Measurements from ENCODE around the gene UEVLD. TPM values are rescaled to one million over a fixed set of nuclear protein-coding genes. Genes with fewer than 3 reads are reported as not detected.
A peak's percentile ranks its signal among the peaks of the same experiment; 100 is the strongest.

UEVLD gene
- polyA plus RNA-seq, 2 of the 4 experiments (the other 2 are of a cell fraction): 34.7 to 41.2 TPM

DNA sequence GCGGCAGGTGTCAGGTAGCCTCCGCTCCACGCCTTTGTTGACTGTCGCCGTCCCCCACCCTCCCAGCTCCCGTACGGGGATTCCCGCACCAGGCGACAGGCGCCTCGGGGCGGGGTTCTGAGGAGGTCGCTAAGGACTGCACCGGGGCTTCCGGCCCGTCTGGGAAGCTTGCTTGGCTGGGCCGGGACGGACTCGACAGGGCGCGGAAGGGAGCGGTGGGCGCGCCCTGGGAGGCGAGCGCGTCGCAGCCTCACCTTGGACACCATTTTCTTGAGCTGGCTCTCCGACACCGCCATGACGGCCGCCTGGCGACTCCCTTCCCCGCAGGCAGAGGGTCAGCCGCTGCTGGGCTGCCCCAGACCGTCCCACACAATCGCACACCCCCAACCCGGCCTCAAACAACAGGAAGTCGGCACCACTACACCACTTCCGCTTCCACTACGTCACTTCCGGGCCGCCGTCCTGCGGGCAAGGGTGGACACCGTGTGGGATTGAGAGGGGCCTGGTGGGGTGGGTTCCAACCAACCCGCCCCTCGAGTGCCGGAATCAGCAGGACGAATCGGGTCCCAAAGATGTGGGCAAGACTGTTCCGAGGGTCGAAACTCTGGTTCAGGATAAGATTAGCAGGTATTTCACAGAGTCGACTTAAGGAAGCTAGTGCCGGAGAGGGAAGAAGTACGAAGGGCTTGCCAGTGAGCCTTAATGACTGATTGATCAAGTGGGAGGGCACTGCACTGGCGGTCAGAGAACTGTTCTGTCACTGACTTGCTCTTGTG, 61.8 kb downstream of the UEVLD start, which contains the start of gene TSG101 (continued):
- TF ChIP-seq REST (IDR thresholded peaks at IDR 0.05) (no peak), NPAS2 (CRISPR knock-in tag; IDR thresholded peaks at IDR 0.05; ENCODE audit: borderline replicate concordance) (no peak), FOXS1 (CRISPR knock-in tag; IDR thresholded peaks at IDR 0.05) (no peak), HEYL (CRISPR knock-in tag; IDR thresholded peaks at IDR 0.05) (no peak), BCL3 (IDR thresholded peaks at IDR 0.05) (peak; percentile 95), JUNB (IDR thresholded peaks at IDR 0.05) (no peak), JUN (IDR thresholded peaks at IDR 0.05) (peak; percentile 76 to 97; a peak in 4 of 5 replicates), RCOR1 (IDR thresholded peaks at IDR 0.05; ENCODE audit: low read depth, low read length) (no peak), HDAC2 (IDR thresholded peaks at IDR 0.05) (no peak), USF2 (IDR thresholded peaks at IDR 0.05) (0 out of 2 replicates have a peak, but pooled peaks have one; percentile 1), CBX2 (IDR thresholded peaks at IDR 0.05; ENCODE audit: borderline replicate concordance, low read depth) (no peak), EHMT2 (IDR thresholded peaks at IDR 0.05; ENCODE audit: low read depth) (no peak), CBX8 (IDR thresholded peaks at IDR 0.05) (no peak), ZFP36 (IDR thresholded peaks at IDR 0.05; ENCODE audit: borderline replicate concordance, partially characterized antibody) (no peak), NR3C1 (IDR thresholded peaks at IDR 0.05) (no peak), RNF2 (IDR thresholded peaks at IDR 0.05; ENCODE audit: borderline replicate concordance, low read depth) (no peak), ESRRA (IDR thresholded peaks at IDR 0.05; ENCODE audit: borderline replicate concordance, low read length) (no peak), TP53 (CRISPR knock-in tag; IDR thresholded peaks at IDR 0.05) (no peak), ZNF302 (CRISPR knock-in tag; IDR thresholded peaks at IDR 0.05) (no peak)
- TF ChIP-seq, protein P1, sequence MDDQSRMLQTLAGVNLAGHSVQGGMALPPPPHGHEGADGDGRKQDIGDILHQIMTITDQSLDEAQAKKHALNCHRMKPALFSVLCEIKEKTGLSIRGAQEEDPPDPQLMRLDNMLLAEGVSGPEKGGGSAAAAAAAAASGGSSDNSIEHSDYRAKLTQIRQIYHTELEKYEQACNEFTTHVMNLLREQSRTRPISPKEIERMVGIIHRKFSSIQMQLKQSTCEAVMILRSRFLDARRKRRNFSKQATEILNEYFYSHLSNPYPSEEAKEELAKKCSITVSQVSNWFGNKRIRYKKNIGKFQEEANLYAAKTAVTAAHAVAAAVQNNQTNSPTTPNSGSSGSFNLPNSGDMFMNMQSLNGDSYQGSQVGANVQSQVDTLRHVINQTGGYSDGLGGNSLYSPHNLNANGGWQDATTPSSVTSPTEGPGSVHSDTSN (IDR thresholded peaks at IDR 0.05): no peak

- Histone ChIP-seq H3K4me2 (peak overlapping the region; percentile 88), H3K27ac (peak overlapping the region; percentile 92 to 96), H3K4me3 (peak overlapping the region; percentile 81), H3K9me3 (no peaks in the 10 kb centered on the region), H3K4me1 (peaks cover 40% of the 10 kb centered on the region)
- CTCF ChIA-PET: interaction anchor here (1.1 to 2.1 kb wide), 4 partner anchors 11 to 411 kb away, joined by 3 to 7 read pairs (median 6); no protein-coding TSS in a partner anchor
- POLR2A ChIA-PET: interaction anchor here (0.6 to 1.9 kb wide), 18 partner anchors 8 to 422 kb away, joined by 3 to 14 read pairs (median 4); partner anchors contain the start of genes GTF2H1, LDHA, SPTY2D1 and UEVLD
- 0 out of 2 replicates have a peak, but pooled peaks have one; percentile 20 for TF ChIP-seq FOSB (CRISPR knock-in tag; IDR thresholded peaks at IDR 0.05)
- no peak for TF ChIP-seq HOXB5 (CRISPR knock-in tag; IDR thresholded peaks at IDR 0.05)
- TF ChIP-seq HOXA7 (CRISPR knock-in tag; IDR thresholded peaks at IDR 0.05): 0 out of 2 replicates have a peak, but pooled peaks have one; percentile 53
- TF ChIP-seq EP300 (IDR thresholded peaks at IDR 0.05): no peak
- TF ChIP-seq, protein P1 (IDR thresholded peaks at IDR 0.05): no peak
- FAIRE-seq: no peak
- no peak for DNase-seq (ENCODE audit: low read depth in 1 of 2, low spot score in 1 of 2)
- under 1% methylated on average over 8 of the region's 8 CpGs for WGBS (ENCODE audit: missing lambda C conversion rate)
- peak in 1 of 2 experiments; percentile 33; a peak in 3 of 6 replicates for ATAC-seq
These were observed 62.4 kb downstream of the UEVLD start for GRCh38 chr11:18526130-18526520.

Measured in A549 (cell line).